GM23338 (cell line): Measurements from ENCODE around the gene C1orf146. TPM values are rescaled to one million over a fixed set of nuclear protein-coding genes. Genes with fewer than 3 reads are reported as not detected.

Source experiments
- ATAC-seq: fragments of 200-7000 bp; cut with Tn5 transposase; 3 replicates; pipeline ENCODE4 v1.9.1; 2020
- DNase-seq: peaks from one replicate; pipeline ENCODE4 v3.0.0-alpha.2; 2015; ENCODE audit warnings: low spot score
- H2AFZ ChIP-seq: fragments of 200-600 bp; sonication (generic); 2 replicates; pipeline ENCODE4 v1.8.0; 2016; ENCODE audit warnings: antibody characterized with exemption, mild to moderate bottlenecking, moderate library complexity
- H3F3A ChIP-seq: fragments of 200-600 bp; sonication (generic); replicated peaks from 2 replicates; pipeline ENCODE4 v1.8.0; 2017; ENCODE audit warnings: antibody characterized with exemption, mixed run types, low read depth
- H3K27ac ChIP-seq: fragments of 200-600 bp; sonication (generic); 2 replicates; pipeline ENCODE4 v1.6.1; 2016; ENCODE audit warnings: low read depth
- H3K27me3 ChIP-seq: fragments of 200-600 bp; sonication (generic); 2 replicates; pipeline ENCODE4 v1.8.0; 2016; ENCODE audit warnings: mild to moderate bottlenecking, mixed run types, moderate library complexity; ENCODE audit not compliant: insufficient read depth
- H3K36me3 ChIP-seq: fragments of 200-600 bp; sonication (generic); 2 replicates; pipeline ENCODE4 v1.8.0; 2016; ENCODE audit warnings: mild to moderate bottlenecking; ENCODE audit not compliant: insufficient read depth
- H3K4me1 ChIP-seq: fragments of 200-600 bp; sonication (generic); 2 replicates; pipeline ENCODE4 v1.8.0; 2016; ENCODE audit warnings: mild to moderate bottlenecking, moderate library complexity; ENCODE audit not compliant: insufficient read depth
- H3K4me2 ChIP-seq: fragments of 200-600 bp; sonication (generic); 2 replicates; pipeline ENCODE4 v1.7.1; 2017; ENCODE audit warnings: mixed run types
- H3K4me3 ChIP-seq: fragments of 200-600 bp; sonication (generic); 2 replicates; pipeline ENCODE4 v1.6.1; 2016; ENCODE audit warnings: mixed run types
- H3K79me2 ChIP-seq: fragments of 200-600 bp; sonication (generic); replicated peaks from 2 replicates; pipeline ENCODE4 v1.8.0; 2017; ENCODE audit warnings: mild to moderate bottlenecking; ENCODE audit not compliant: insufficient read depth
- H3K9me2 ChIP-seq: fragments of 200-600 bp; sonication (generic); 2 replicates; pipeline ENCODE4 v1.8.0; 2017; ENCODE audit not compliant: insufficient read depth
- H4K20me1 ChIP-seq: fragments of 200-600 bp; sonication (generic); replicated peaks from 2 replicates; pipeline ENCODE4 v1.8.0; 2017; ENCODE audit warnings: mild to moderate bottlenecking; ENCODE audit not compliant: insufficient read depth
- H3K27ac Mint-ChIP-seq: 2 replicates; pipeline ENCODE4 v1.8.0; 2020; ENCODE audit warnings: inconsistent platforms, mild to moderate bottlenecking, moderate library complexity, mixed read lengths
- H3K27me3 Mint-ChIP-seq: 3 replicates; pipeline ENCODE4 v1.8.0; 2022; ENCODE audit warnings: low read depth, mild to moderate bottlenecking, moderate library complexity, mixed read lengths, inconsistent platforms; ENCODE audit not compliant: insufficient read depth, poor library complexity
- H3K36me3 Mint-ChIP-seq: 3 replicates; pipeline ENCODE4 v1.8.0; 2021; ENCODE audit warnings: low read depth, mild to moderate bottlenecking, inconsistent platforms, moderate library complexity, mixed read lengths
- H3K4me1 Mint-ChIP-seq: 3 replicates; pipeline ENCODE4 v1.8.0; 2020; ENCODE audit warnings: mild to moderate bottlenecking, inconsistent platforms, mixed read lengths
- H3K4me3 Mint-ChIP-seq: 3 replicates; pipeline ENCODE4 v1.8.0; 2021; ENCODE audit warnings: moderate library complexity, mild to moderate bottlenecking, inconsistent platforms, mixed read lengths
- H3K9me3 Mint-ChIP-seq: 3 replicates; pipeline ENCODE4 v1.8.0; 2020; ENCODE audit warnings: moderate library complexity, mild to moderate bottlenecking, inconsistent platforms, mixed read lengths
- POLR2AphosphoS5 ChIP-seq: IDR thresholded peaks from 2 replicates; pipeline ENCODE4 v1.6.1; 2016; ENCODE audit warnings: antibody characterized with exemption, low read depth
- STAT1 ChIP-seq: IDR thresholded peaks from one replicate; pipeline ENCODE4 v1.6.1; 2016; ENCODE audit warnings: antibody characterized with exemption; ENCODE audit not compliant: unreplicated experiment
- ZNF331 ChIP-seq: fragments of 250-450 bp; sonication (Bioruptor Pico); IDR thresholded peaks from 2 replicates; pipeline ENCODE4 v1.5.0; 2020; ENCODE audit warnings: low read depth, mild to moderate bottlenecking, moderate library complexity
- polyA plus RNA-seq: library from polyadenylated mRNA; unstranded; fragments of >200 nt; fragmentation: Nextera tagmentation; extraction: Ambion mirVana; gene quantifications from 2 replicates; pipeline ENCODE4 v1.2.1, GENCODE V29; 2016
- total RNA-seq: library from RNA; depleted of rRNA; stranded (reverse); fragments of >200 nt; shearing (Covaris generic); gene quantifications from 2 replicates; pipeline ENCODE4 v1.2.3, GENCODE V29; 2014
- TF ChIP-seq, protein P1 (sequence below): fragments of 250-450 bp; sonication (Bioruptor Pico); IDR thresholded peaks from 2 replicates; pipeline ENCODE4 v1.5.0; 2020; ENCODE audit warnings: mild to moderate bottlenecking, moderate library complexity

The C1orf146 gene
- total and polyA plus RNA-seq, 2 experiments from 2014 or later, result not detected

DNA sequence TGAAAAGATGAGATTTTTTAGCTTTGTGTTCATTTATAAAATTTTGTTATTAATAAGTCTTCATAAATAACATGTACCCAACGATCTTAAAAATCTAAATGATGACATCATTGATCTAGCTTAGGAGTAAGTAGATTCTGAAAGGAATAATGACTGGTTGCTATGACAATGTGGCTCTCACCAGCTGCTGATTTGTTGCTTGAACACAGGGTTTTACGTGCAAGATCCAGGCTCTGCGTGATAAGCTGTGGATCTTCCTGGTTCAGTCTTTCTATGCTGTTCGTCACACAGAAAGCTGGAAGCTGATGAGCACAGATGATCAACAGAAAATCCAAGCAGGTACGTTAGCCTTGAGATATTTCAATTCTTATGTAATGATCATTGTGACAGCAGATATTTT, 49.1 kb upstream of the C1orf146 start (continued):
- TF ChIP-seq, protein P1, sequence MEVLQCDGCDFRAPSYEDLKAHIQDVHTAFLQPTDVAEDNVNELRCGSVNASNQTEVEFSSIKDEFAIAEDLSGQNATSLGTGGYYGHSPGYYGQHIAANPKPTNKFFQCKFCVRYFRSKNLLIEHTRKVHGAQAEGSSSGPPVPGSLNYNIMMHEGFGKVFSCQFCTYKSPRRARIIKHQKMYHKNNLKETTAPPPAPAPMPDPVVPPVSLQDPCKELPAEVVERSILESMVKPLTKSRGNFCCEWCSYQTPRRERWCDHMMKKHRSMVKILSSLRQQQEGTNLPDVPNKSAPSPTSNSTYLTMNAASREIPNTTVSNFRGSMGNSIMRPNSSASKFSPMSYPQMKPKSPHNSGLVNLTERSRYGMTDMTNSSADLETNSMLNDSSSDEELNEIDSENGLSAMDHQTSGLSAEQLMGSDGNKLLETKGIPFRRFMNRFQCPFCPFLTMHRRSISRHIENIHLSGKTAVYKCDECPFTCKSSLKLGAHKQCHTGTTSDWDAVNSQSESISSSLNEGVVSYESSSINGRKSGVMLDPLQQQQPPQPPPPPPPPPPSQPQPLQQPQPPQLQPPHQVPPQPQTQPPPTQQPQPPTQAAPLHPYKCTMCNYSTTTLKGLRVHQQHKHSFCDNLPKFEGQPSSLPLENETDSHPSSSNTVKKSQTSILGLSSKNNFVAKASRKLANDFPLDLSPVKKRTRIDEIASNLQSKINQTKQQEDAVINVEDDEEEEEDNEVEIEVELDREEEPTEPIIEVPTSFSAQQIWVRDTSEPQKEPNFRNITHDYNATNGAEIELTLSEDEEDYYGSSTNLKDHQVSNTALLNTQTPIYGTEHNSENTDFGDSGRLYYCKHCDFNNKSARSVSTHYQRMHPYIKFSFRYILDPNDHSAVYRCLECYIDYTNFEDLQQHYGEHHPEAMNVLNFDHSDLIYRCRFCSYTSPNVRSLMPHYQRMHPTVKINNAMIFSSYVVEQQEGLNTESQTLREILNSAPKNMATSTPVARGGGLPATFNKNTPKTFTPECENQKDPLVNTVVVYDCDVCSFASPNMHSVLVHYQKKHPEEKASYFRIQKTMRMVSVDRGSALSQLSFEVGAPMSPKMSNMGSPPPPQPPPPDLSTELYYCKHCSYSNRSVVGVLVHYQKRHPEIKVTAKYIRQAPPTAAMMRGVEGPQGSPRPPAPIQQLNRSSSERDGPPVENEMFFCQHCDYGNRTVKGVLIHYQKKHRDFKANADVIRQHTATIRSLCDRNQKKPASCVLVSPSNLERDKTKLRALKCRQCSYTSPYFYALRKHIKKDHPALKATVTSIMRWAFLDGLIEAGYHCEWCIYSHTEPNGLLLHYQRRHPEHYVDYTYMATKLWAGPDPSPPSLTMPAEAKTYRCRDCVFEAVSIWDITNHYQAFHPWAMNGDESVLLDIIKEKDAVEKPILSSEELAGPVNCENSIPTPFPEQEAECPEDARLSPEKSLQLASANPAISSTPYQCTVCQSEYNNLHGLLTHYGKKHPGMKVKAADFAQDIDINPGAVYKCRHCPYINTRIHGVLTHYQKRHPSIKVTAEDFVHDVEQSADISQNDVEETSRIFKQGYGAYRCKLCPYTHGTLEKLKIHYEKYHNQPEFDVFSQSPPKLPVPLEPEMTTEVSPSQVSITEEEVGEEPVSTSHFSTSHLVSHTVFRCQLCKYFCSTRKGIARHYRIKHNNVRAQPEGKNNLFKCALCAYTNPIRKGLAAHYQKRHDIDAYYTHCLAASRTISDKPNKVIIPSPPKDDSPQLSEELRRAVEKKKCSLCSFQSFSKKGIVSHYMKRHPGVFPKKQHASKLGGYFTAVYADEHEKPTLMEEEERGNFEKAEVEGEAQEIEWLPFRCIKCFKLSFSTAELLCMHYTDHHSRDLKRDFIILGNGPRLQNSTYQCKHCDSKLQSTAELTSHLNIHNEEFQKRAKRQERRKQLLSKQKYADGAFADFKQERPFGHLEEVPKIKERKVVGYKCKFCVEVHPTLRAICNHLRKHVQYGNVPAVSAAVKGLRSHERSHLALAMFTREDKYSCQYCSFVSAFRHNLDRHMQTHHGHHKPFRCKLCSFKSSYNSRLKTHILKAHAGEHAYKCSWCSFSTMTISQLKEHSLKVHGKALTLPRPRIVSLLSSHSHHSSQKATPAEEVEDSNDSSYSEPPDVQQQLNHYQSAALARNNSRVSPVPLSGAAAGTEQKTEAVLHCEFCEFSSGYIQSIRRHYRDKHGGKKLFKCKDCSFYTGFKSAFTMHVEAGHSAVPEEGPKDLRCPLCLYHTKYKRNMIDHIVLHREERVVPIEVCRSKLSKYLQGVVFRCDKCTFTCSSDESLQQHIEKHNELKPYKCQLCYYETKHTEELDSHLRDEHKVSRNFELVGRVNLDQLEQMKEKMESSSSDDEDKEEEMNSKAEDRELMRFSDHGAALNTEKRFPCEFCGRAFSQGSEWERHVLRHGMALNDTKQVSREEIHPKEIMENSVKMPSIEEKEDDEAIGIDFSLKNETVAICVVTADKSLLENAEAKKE, result no peak
- no peak for TF ChIP-seq POLR2AphosphoS5

DNA sequence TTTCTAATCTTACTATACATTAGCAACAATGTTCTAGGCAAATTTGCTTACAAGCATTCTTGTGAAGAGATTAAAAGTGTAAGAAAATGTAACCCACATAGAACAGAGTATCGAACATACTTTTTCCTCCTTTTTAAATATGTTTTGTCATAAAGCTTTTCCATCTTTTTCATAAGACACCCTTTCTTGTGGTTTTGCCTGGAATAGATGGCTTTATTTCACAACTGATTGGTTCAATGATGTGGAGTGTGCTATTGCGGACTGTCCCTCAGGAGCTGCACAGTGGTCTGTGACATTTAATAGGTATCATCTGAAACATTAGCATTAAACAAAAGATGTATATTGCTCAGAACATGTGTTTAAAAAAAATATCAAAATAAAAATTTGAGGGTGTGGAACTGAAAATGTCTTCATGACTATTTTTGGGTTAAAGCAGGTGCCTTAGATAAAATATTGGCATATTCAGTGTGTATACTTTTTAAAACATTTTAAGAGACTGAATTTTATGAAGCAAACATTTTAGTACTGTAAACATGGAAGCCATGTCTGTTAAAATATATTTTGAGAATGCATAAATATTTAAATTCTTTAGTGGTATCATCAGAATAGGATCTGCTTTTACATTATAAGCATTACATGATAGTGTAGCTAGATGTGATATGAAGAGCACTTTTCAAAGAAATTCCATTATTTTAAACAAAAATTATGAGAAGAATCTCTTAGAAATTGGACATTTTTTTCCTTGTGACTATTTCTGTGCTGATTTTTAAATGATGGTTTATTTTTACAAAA, 48.3 kb upstream of the C1orf146 start:
- Histone ChIP-seq H4K20me1 (no peaks in the 10 kb centered on the region), H2AFZ (no peak overlapping the region), H3K27ac (no peak overlapping the region)

More for the DNA sequence above, 48.3 kb upstream of the C1orf146 start:
- TF ChIP-seq, protein P1, result no peak
- TF ChIP-seq STAT1 (no peak), ZNF331 (CRISPR knock-in tag) (no peak)
- Histone ChIP-seq H3K9me2 (no peaks in the 10 kb centered on the region), H3K4me2 (no peak overlapping the region), H3K4me1 (peaks cover 4% of the 10 kb centered on the region; the same call in 1 of the 2 replicates), H3K79me2 (no peaks in the 10 kb centered on the region), H3K27me3 (no peaks in the 10 kb centered on the region), H3K4me3 (no peak overlapping the region), H3K36me3 (no peaks in the 10 kb centered on the region), H3F3A (no peaks in the 10 kb centered on the region)
- H3K36me3 Mint-ChIP-seq, result no peaks in the 10 kb centered on the region
- H3K4me1 Mint-ChIP-seq, result no peaks in the 10 kb centered on the region; the same call in 2 of the 3 replicates
- H3K27me3 Mint-ChIP-seq, result peaks cover 3% of the 10 kb centered on the region
- H3K4me3 Mint-ChIP-seq, result no peak overlapping the region
- H3K27ac Mint-ChIP-seq, result no peak overlapping the region
- DNase-seq, result no peak
- H3K9me3 Mint-ChIP-seq, result no peaks in the 10 kb centered on the region
- ATAC-seq, result no peak
